CD8-positive, alpha-beta memory T cell (primary cell): ENCODE results near the gene HYPK. TPM values are rescaled to one million over a fixed set of nuclear protein-coding genes. Genes with fewer than 3 reads are reported as not detected.
"Not testable (repeated sequence)": the region's sequence is repeated elsewhere in the genome, so short reads cannot be mapped to it uniquely, and the experiment has no call there.

ENCODE experiments used
- CTCF ChIA-PET: fragments of 350-600 bp; sonication (Branson Sonifier 250); formaldehyde crosslinking; loops from one replicate; lab custom pipeline; 2021; ENCODE audit warnings: antibody characterized with exemption; lab: Charles Lee
- POLR2A ChIA-PET: fragments of 350-600 bp; sonication (Branson Sonifier 250); formaldehyde crosslinking; loops from one replicate; lab custom pipeline; 2021; ENCODE audit warnings: antibody characterized with exemption; lab: Charles Lee
- DNase-seq, 5 donors: peaks; one replicate each; pipeline versions ENCODE4 v3.0.0 to v3.0.0-alpha.2; 2020 to 2022; ENCODE audit warnings: mixed read lengths in 1 of 5
- H3K27ac ChIP-seq: one replicate; pipeline ENCODE4 v1.7.0; 2013; ENCODE audit warnings: low read depth, mild to moderate bottlenecking, low read length, moderate library complexity
- H3K27me3 ChIP-seq: 2 replicates; pipeline ENCODE4 v1.7.0; 2013; ENCODE audit warnings: low read length, mild to moderate bottlenecking; ENCODE audit not compliant: insufficient read depth, poor library complexity, severe bottlenecking
- H3K36me3 ChIP-seq: 2 replicates; pipeline ENCODE4 v1.7.0; 2013; ENCODE audit warnings: mild to moderate bottlenecking, low read length, moderate library complexity; ENCODE audit not compliant: insufficient read depth
- H3K4me1 ChIP-seq: 2 replicates; pipeline ENCODE4 v1.7.0; 2013; ENCODE audit warnings: mild to moderate bottlenecking, low read length, moderate library complexity; ENCODE audit not compliant: insufficient read depth
- H3K4me3 ChIP-seq: 2 replicates; pipeline ENCODE4 v1.7.0; 2013; ENCODE audit warnings: mild to moderate bottlenecking, low read length
- H3K9me3 ChIP-seq: 2 replicates; pipeline ENCODE4 v1.7.0; 2013; ENCODE audit warnings: mild to moderate bottlenecking, low read length
- H3K27ac Mint-ChIP-seq, 8 donors: one replicate each; pipeline ENCODE4 v1.8.0; 2020 to 2021; ENCODE audit warnings: mixed read lengths in 8 of 8, mild to moderate bottlenecking in 6 of 8, inconsistent platforms in 3 of 8, moderate library complexity in 3 of 8
- H3K27me3 Mint-ChIP-seq, 2 donors: one replicate each; pipeline ENCODE4 v1.8.0; 2020 to 2021; ENCODE audit warnings: mixed read lengths in 2 of 2, mild to moderate bottlenecking in 1 of 2, moderate library complexity in 1 of 2
- H3K36me3 Mint-ChIP-seq, 3 donors: one replicate each; pipeline ENCODE4 v1.8.0; 2020 to 2021; ENCODE audit warnings: mixed read lengths in 3 of 3, inconsistent platforms in 1 of 3, mild to moderate bottlenecking in 1 of 3
- H3K4me1 Mint-ChIP-seq, 3 donors: one replicate each; pipeline ENCODE4 v1.8.0; 2020 to 2021; ENCODE audit warnings: mixed read lengths in 3 of 3, inconsistent platforms in 1 of 3, mild to moderate bottlenecking in 1 of 3
- H3K4me3 Mint-ChIP-seq, 7 donors: one replicate each; pipeline ENCODE4 v1.8.0; 2020 to 2021; ENCODE audit warnings: mixed read lengths in 7 of 7, mild to moderate bottlenecking in 6 of 7, moderate library complexity in 4 of 7, inconsistent platforms in 2 of 7
- H3K9me3 Mint-ChIP-seq, 5 donors: one replicate each; pipeline ENCODE4 v1.8.0; 2020 to 2022; ENCODE audit warnings: mixed read lengths in 5 of 5, mild to moderate bottlenecking in 3 of 5, moderate library complexity in 2 of 5, inconsistent platforms in 1 of 5
- polyA plus RNA-seq: library from polyadenylated mRNA; unstranded; fragments of 300-500 nt; fragmentation: Illumina TruSeq; gene quantifications from one replicate; pipeline ENCODE4 v1.2.3, GENCODE V29; 2021
- total RNA-seq, 2 experiments: library from RNA; stranded (reverse); gene quantifications; one replicate each; pipeline ENCODE4 v1.2.3, GENCODE V29; 2021

HYPK gene
- total and polyA plus RNA-seq, 3 experiments from 2014 or later, result 11.9 to 32.7 (median 28.5) TPM

DNA sequence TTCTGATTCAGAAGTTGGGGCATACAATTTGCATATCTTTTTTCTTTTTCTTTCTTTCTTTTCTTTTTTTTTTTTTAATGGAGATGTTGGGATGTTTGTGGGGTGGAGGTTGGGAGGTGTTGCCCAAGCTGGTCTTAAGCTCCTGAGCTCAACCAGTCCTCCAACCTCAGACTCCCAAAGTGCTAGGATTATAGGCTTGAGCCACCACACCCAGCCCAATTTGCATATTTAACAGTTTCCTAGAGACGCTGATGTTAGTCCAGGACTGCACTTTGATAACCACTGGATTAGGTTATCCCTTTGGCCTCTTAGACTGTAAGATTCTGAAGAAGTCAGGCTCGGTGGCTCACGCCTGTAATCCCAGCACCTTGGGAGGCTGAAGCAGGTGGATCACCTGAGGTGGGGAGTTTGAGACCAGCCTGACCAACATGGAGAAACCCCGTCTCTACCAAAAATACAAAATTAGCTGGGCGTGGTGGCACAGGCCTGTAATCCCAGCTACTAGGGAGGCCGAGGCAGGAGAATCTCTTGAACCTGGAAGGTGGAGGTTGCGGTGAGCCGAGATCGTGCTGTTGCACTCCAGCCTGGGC, 29.6 kb downstream of the HYPK start:
- POLR2A ChIA-PET, H3K4me3 Mint-ChIP-seq, DNase-seq, H3K27ac ChIP-seq, H3K4me3 ChIP-seq, H3K9me3 ChIP-seq, CTCF ChIA-PET, H3K27me3 ChIP-seq, H3K36me3 ChIP-seq, H3K9me3 Mint-ChIP-seq, H3K27me3 Mint-ChIP-seq: not testable (repeated sequence)
- Mint-ChIP-seq H3K36me3 (peaks cover 0 to 16% (median 4%) of the 10 kb centered on the region in 3 donors), H3K4me1 (peaks cover 37 to 53% (median 53%) of the 10 kb centered on the region in 3 donors), H3K27ac (peak overlapping the region in 4 of 8 donors; percentile 13 to 93 (median 64))
- H3K4me1 ChIP-seq, result peaks cover 29% of the 10 kb centered on the region

DNA sequence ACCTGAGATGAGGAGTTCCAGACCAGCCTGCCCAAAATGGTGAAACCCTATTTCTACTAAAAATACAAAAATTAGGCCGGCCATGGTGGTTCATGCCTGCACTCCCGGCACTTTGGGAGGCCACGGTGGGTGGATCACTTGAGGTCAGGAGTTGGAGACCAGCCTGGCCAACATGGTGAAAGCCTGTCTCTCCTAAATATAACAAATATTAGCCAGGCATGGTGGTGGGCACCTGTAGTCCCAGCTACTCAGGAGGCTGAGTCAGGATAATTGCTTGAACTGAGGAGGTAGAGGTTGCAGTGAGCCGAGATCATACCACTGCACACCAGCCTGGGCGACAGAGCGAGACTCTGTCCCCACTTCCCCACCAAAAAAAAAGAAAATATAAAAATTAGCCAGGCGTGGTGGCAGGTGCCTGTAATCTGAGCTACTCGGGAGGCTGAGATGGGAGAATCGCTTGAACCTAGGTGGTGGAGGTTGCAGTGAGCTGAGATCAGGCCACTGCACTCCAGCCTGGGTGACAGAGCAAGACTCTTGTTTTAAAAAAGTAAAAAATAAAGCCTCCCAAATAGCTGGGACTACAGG, 30.4 kb downstream of the HYPK start:
- peaks cover 0 to 22% (median 7%) of the 10 kb centered on the region in 3 donors for H3K36me3 Mint-ChIP-seq
- POLR2A ChIA-PET, result not testable (repeated sequence)

DNA sequence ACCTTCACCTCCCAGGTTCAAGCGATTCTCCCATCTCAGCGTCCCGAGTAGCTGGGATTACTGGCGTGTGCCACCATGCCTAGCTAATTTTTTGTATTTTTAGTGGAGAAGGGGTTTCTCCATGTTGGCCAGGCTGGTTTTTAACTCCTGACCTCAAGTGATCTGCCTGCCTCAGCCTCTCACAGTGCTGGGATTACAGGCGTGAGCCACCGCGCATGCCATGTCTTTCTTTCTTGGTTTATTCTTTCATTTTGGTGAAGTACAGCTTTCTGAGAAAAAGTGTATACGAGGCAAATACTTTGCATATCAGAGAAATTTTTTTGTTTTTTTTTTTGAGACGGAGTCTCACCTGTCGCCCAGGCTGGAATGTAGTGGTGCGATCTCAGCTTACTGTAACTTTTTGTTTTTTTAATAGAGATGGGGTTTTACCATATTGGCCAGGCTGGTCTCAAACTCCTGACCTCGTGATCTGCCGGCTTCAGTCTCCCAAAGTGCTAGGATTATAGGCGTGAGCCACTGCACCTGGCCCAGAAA, 31.2 kb downstream of the HYPK start:
- ChIA-PET CTCF (interaction anchor here (0.7 to 1.2 kb wide), 2 partner anchors 9 to 20 kb away, joined by 3 read pairs; no protein-coding TSS in a partner anchor), POLR2A (interaction anchor here (0.6 kb wide), 1 partner anchor 1021 kb away, joined by 3 read pairs; no protein-coding TSS in a partner anchor)
- peak overlapping the region in 2 of 7 donors; percentile 25 to 55 for H3K4me3 Mint-ChIP-seq
- peak overlapping the region in 6 of 8 donors; percentile 20 to 91 (median 76) for H3K27ac Mint-ChIP-seq
- H3K4me3 ChIP-seq, DNase-seq, H3K9me3 Mint-ChIP-seq, H3K9me3 ChIP-seq, H3K27ac ChIP-seq, H3K36me3 ChIP-seq, H3K27me3 Mint-ChIP-seq, H3K27me3 ChIP-seq: not testable (repeated sequence)
- peaks cover 14% of the 10 kb centered on the region for H3K4me1 ChIP-seq
- peaks cover 0 to 29% (median 10%) of the 10 kb centered on the region in 3 donors for H3K36me3 Mint-ChIP-seq
- H3K4me1 Mint-ChIP-seq, result peaks cover 31 to 44% (median 42%) of the 10 kb centered on the region in 3 donors

More for the DNA sequence above, 30.4 kb downstream of the HYPK start:
- H3K4me3 ChIP-seq, H3K9me3 ChIP-seq, H3K27me3 ChIP-seq, H3K9me3 Mint-ChIP-seq, DNase-seq, H3K27ac ChIP-seq, H3K27me3 Mint-ChIP-seq, H3K36me3 ChIP-seq: not testable (repeated sequence)
- Mint-ChIP-seq H3K27ac (peak overlapping the region in 4 of 8 donors; percentile 33 to 60 (median 42)), H3K4me1 (peaks cover 35 to 52% (median 50%) of the 10 kb centered on the region in 3 donors), H3K4me3 (peak overlapping the region in 1 of 7 donors; percentile 27)
- peaks cover 22% of the 10 kb centered on the region for H3K4me1 ChIP-seq
- CTCF ChIA-PET, result interaction anchor here (0.7 to 1.2 kb wide), 2 partner anchors 8 to 20 kb away, joined by 3 read pairs; no protein-coding TSS in a partner anchor

DNA sequence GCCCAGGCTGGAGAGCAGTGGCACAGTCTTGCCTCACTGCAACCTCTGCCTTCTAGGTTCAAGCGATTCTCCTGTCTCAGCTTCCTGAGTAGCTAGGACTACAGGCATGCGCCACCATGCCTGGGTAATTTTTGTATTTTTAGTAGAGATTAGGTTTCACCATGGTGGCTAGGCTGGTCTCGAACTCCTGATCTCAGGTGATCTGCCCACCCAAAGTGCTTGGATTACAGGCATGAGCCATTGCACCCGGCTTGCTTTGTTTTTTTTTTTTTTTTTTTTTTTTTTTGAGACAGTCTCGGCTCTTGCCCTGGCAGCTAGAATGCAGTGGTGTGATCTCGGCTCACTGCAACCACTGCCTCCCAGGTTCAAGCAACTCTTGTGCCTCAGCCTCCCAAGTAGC, 32.1 kb downstream of the HYPK start:
- DNase-seq, H3K27ac ChIP-seq, H3K27me3 Mint-ChIP-seq, H3K9me3 Mint-ChIP-seq, H3K36me3 ChIP-seq, H3K9me3 ChIP-seq, H3K27me3 ChIP-seq, H3K4me3 ChIP-seq: not testable (repeated sequence)
- POLR2A ChIA-PET, result interaction anchor here (0.6 kb wide), 1 partner anchor 1022 kb away, joined by 3 read pairs; no protein-coding TSS in a partner anchor
- Mint-ChIP-seq H3K27ac (peak overlapping the region in 6 of 8 donors; percentile 20 to 80 (median 50)), H3K36me3 (peaks cover 0 to 34% (median 12%) of the 10 kb centered on the region in 3 donors), H3K4me3 (peak overlapping the region in 5 of 7 donors; percentile 11 to 55 (median 19)), H3K4me1 (peaks cover 24 to 39% (median 36%) of the 10 kb centered on the region in 3 donors)
- CTCF ChIA-PET, result interaction anchor here (0.9 kb wide), 1 partner anchor 11 kb away, joined by 3 read pairs; no protein-coding TSS in a partner anchor
- peaks cover 10% of the 10 kb centered on the region for H3K4me1 ChIP-seq

DNA sequence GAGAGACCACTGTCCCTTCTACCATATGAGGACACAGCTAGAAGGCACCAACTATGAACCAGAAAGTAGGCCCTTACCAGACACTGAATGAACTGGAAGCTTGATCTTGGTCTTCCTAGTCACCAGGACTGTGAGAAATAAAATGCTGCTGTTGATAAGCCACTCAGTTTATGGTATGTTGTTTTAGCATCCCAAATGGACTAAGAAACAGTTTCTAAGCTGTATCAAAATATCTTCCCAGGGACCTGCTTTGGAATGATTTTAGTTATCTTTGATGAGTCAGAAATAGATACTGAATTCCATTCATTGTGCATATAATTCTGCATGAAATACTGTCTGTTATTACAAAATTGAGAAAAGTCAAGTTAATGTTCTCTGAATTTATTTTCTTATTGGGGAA, 45.0 kb downstream of the HYPK start:
- H3K4me3 Mint-ChIP-seq, result no peak overlapping the region
- H3K36me3 ChIP-seq, result no peaks in the 10 kb centered on the region
- no peak overlapping the region for H3K27ac ChIP-seq
- H3K9me3 ChIP-seq, result no peaks in the 10 kb centered on the region
- H3K27me3 ChIP-seq, result no peaks in the 10 kb centered on the region
- no peak overlapping the region for H3K4me3 ChIP-seq
- H3K4me1 ChIP-seq, result no peaks in the 10 kb centered on the region
- H3K36me3 Mint-ChIP-seq, result peaks cover 0 to 55% (median 15%) of the 10 kb centered on the region in 3 donors
- peaks cover 0 to 1% (median 0%) of the 10 kb centered on the region in 3 donors for H3K4me1 Mint-ChIP-seq
- H3K27ac Mint-ChIP-seq, result peak overlapping the region in 2 of 8 donors; percentile 36 to 43
- H3K27me3 Mint-ChIP-seq, result no peaks in the 10 kb centered on the region
- DNase-seq, result no peak
- no peaks in the 10 kb centered on the region for H3K9me3 Mint-ChIP-seq
- POLR2A ChIA-PET, result interaction anchor here (0.6 to 1.1 kb wide), 2 partner anchors 8 to 21 kb away, joined by 3 read pairs; partner anchors contain the start of gene MFAP1
- CTCF ChIA-PET, result no interaction called here

DNA sequence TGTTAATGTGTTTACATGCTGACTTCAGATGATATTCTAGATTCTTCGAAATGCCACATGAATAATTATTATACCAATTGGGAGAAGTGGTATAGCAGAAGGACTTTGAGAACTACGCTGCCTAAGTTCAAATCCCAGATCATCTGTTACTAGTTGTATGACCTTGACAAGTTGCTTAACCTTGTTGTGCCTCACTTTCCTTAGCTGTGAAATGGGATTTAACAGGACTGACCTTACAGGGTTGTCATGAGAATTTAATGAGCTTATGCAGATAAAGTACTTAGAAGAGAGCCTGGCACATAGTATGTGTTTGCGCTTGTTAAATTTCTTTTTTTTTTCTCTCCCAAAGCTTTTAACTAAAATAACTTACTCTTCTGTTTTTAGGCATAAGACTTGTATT, 50.9 kb downstream of the HYPK start:
- peak overlapping the region in 1 of 8 donors; percentile 47 for H3K27ac Mint-ChIP-seq
- CTCF ChIA-PET, result no interaction called here

DNA sequence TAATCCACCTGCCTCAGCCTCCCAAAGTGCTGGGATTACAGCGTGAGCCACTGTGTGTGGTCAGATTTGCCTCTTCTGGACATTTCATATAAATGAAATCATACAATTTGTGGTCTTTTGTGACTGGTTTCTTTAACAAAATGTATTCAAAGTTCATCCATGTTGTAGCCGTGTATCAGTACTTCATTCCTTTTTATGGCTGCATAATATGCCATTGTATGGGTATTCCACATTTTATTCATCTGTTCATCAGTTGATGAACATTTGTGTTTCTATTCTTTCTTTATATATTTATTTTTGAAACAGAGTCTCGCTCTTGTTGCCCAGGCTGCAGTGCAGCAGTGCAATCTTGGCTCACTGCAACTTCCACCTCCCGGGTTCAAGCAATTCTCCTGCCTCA, 52.2 kb downstream of the HYPK start:
- Mint-ChIP-seq H3K36me3 (peaks cover 3 to 60% (median 17%) of the 10 kb centered on the region in 3 donors), H3K4me3 (no peak overlapping the region), H3K27ac (no peak overlapping the region), H3K9me3 (no peaks in the 10 kb centered on the region), H3K4me1 (no peaks in the 10 kb centered on the region), H3K27me3 (no peaks in the 10 kb centered on the region)
- ChIA-PET POLR2A (no interaction called here), CTCF (no interaction called here)
- no peaks in the 10 kb centered on the region for H3K27me3 ChIP-seq
- H3K4me3 ChIP-seq, result no peak overlapping the region
- no peak for DNase-seq
- H3K4me1 ChIP-seq, result no peaks in the 10 kb centered on the region
- peaks cover 12% of the 10 kb centered on the region for H3K36me3 ChIP-seq
- H3K9me3 ChIP-seq, result no peaks in the 10 kb centered on the region
- H3K27ac ChIP-seq, result no peak overlapping the region

More for the DNA sequence above, 50.9 kb downstream of the HYPK start:
- Mint-ChIP-seq H3K27me3 (no peaks in the 10 kb centered on the region), H3K9me3 (no peaks in the 10 kb centered on the region), H3K4me1 (no peaks in the 10 kb centered on the region), H3K36me3 (peaks cover 3 to 53% (median 17%) of the 10 kb centered on the region in 3 donors), H3K4me3 (no peak overlapping the region)
- H3K36me3 ChIP-seq, result peaks cover 7% of the 10 kb centered on the region
- POLR2A ChIA-PET, result no interaction called here
- H3K4me1 ChIP-seq, result no peaks in the 10 kb centered on the region
- H3K9me3 ChIP-seq, result no peaks in the 10 kb centered on the region
- no peak overlapping the region for H3K27ac ChIP-seq
- no peak for DNase-seq
- H3K27me3 ChIP-seq, result no peaks in the 10 kb centered on the region
- no peak overlapping the region for H3K4me3 ChIP-seq
